SK-N-MC (cell line): ENCODE measurements around the gene CLIC6.

Experiments used
- EZH2 ChIP-seq: fragments of 200-600 bp; sonication (generic); IDR thresholded peaks from one replicate; pipeline ENCODE4 v1.6.1; 2017; ENCODE audit warnings: antibody characterized with exemption
- FOXP2 ChIP-seq: optimal IDR thresholded peaks from 2 replicates; pipeline ENCODE3; 2011; ENCODE audit warnings: mild to moderate bottlenecking, moderate library complexity; ENCODE audit not compliant: insufficient read depth; ENCODE audit errors: extremely low read length, control extremely low read depth
- POLR2AphosphoS5 ChIP-seq: IDR thresholded peaks from 2 replicates; pipeline ENCODE4 v1.6.1; 2012; ENCODE audit warnings: mild to moderate bottlenecking, low read depth, low read length, borderline replicate concordance

DNA sequence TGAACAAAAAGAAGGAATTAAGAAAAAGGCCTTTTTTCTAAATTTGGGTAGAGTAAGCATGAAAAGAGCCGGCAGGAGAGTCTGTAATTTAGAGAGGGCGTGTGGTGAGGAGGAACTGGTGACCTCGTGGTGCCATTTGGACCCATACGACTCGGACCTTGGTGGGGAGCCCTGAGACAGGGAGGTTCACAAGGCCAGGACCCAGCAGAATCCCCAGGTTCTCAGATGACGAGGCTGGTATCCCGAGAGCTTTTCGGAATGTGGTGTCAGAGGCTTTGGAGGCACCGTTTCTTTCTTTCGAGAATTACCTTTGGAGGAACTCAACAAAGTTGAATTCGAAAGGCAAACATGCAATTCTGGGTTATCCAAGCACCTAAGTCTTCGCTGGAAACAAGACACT, 34.8 kb downstream of the CLIC6 start:
- TF ChIP-seq EZH2 (no peak), POLR2AphosphoS5 (no peak), FOXP2 (no peak)
